Ovary (tissue), 3 donors: ENCODE results near the gene ATG14.

Source experiments
- CTCF ChIP-seq, 3 donors: fragments of 450-650 bp in 2 of 3; fragments of 200-600 bp in 1 of 3; IDR thresholded peaks; one replicate each; pipeline versions ENCODE4 v1.5.1 to v1.8.0; 2016 to 2022; ENCODE audit warnings: antibody characterized with exemption in 3 of 3, mild to moderate bottlenecking in 1 of 3
- POLR2A ChIP-seq: fragments of 450-650 bp; IDR thresholded peaks from one replicate; pipeline ENCODE4 v1.6.1; 2017; ENCODE audit warnings: antibody characterized with exemption, mild to moderate bottlenecking, moderate library complexity
- donor health status: DM: no; HTN: no; CAD: no.

- no peak for TF ChIP-seq CTCF (IDR thresholded peaks at IDR 0.05)
- TF ChIP-seq POLR2A: no peak
These were observed 36.5 kb upstream of the ATG14 start for GRCh38 chr14:55448141-55448614.
